GM15510 (cell line): Measurements from ENCODE around the gene PABPC1L.

Experiments
- POLR2A ChIP-seq: IDR thresholded peaks from 3 replicates; pipeline ENCODE4 v1.6.1; 2011; ENCODE audit warnings: borderline replicate concordance; ENCODE audit not compliant: insufficient read length; ENCODE audit errors: extremely low read depth

Gene PABPC1L

DNA sequence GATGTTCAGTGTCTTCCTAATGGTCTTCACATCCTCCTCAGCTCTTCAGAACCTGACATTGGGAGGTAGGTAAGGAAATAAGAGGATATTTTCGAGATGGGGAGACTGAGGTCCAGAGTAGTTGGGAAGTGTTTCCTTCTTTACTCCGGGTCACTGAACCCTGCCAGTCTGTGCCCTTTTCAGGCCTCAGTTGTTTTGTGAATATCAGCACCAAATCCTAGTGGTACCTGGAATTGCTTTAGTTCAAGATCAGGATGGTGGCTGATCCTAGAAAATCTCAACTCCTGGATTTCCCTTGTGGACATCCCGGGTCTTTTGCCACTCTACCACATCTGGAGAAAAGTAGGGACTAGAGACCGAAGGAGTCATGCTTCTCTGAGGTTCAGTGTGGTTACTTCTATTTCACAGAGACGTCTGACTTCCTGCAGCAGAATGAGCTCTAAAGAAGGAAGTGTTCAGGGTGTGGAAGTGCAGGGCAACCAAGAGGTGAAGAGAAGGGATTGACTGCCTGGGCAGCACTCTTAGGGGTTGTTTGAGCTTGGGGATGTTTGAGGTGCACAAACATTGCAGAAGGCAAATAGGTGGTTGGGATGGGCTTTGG is 57.4 kb downstream of the PABPC1L start:
- TF ChIP-seq POLR2A, result peak; percentile 38

- no peak for TF ChIP-seq POLR2A
Observed at GRCh38 chr20:44969300-44969894, 59.5 kb downstream of the PABPC1L start.

GRCh38 chr20:44970243-44970757 is 60.4 kb downstream of the PABPC1L start:
- no peak for TF ChIP-seq POLR2A

- TF ChIP-seq POLR2A, result no peak
Observed at GRCh38 chr20:44973053-44973452, 63.2 kb downstream of the PABPC1L start.

DNA sequence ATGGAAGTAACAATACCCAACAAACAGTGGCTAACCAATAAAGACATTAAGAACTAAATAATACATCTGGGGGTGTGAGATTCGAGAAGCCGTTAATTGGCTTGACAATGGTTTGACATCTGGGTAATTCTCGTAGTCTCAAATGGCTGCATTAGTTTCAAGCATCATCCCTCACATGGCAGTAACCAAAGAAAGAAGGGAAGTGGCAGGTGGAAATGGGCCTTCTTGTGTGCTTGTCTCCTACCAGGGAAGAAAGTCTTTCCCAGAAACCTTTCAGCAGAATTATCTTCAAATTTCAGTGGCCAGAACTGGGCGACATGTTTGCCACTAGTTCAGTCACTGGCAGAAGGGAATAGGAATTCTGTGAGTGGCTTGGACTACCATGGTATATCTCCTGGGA is 66.8 kb downstream of the PABPC1L start:
- TF ChIP-seq POLR2A, result no peak

- TF ChIP-seq POLR2A, result no peak
Observed at GRCh38 chr20:44979090-44979621, 69.3 kb downstream of the PABPC1L start.

- no peak for TF ChIP-seq POLR2A
Observed at GRCh38 chr20:44981736-44982406, 72.0 kb downstream of the PABPC1L start.

DNA sequence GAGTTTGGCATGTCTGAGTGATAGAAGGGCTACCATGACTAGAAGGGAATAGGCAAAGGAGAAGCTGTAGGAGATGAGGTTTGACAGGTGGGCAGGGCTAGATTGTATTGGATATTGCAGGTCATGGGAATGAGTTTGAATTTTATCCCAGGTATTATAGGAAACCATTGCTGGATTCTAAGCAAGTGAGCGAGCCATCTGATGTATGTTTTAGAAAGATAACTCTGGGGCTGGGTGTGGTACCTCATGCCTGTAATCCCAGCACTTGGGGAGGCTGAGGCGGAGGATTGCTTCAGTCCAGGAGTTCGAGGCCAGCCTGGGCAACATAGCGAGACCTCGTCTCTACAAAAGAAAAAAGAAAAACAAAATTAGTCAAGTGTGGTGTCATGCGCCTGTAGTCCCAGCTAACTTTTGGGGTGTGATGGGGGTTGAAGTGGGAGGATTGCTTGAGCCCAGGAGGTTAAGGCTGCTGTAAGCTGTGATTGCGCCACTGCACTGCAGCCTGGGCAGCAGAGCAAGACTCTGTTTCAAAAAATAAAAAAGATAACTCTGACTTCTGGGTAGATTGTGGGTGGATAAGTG is 73.3 kb downstream of the PABPC1L start:
- TF ChIP-seq POLR2A, result no peak

DNA sequence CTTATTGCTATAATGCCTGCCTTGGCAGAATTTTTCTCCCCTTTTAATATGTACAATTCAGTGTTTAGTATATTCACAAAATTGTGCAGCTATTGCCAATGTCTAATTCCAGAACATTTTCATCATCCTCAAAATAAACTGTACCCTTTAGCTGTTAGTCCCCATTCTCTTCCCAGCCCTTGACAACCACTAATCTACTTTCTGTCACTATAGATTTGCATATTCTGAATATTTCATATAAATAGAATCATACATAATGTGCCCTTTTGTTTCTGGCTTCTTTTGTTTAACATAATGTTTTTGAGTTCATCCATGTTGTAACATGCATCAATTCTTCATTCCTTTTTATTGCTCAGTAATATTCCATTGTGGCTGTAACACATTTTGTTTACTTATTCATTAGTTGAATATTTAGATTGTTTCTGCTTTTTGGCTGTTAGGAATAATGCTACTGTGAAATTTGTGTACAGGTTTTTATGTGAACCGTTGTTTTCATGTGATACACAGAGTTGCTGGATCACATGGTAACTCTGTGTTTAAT is 78.8 kb downstream of the PABPC1L start:
- TF ChIP-seq POLR2A, result no peak
